GM21717 (cell line): ENCODE data around the gene KIF16B.
A peak's percentile ranks its signal among the peaks of the same experiment; 100 is the strongest.
"Not testable (repeated sequence)": the region's sequence is repeated elsewhere in the genome, so short reads cannot be mapped to it uniquely, and the experiment has no call there.

Experiments used
- ATAC-seq: cut with Tn5 transposase; IDR thresholded peaks from one replicate; pipeline ENCODE4 v1.9.1; 2021; ENCODE audit warnings: mild to moderate bottlenecking, moderate library complexity; ENCODE audit not compliant: unreplicated experiment

The KIF16B gene

DNA sequence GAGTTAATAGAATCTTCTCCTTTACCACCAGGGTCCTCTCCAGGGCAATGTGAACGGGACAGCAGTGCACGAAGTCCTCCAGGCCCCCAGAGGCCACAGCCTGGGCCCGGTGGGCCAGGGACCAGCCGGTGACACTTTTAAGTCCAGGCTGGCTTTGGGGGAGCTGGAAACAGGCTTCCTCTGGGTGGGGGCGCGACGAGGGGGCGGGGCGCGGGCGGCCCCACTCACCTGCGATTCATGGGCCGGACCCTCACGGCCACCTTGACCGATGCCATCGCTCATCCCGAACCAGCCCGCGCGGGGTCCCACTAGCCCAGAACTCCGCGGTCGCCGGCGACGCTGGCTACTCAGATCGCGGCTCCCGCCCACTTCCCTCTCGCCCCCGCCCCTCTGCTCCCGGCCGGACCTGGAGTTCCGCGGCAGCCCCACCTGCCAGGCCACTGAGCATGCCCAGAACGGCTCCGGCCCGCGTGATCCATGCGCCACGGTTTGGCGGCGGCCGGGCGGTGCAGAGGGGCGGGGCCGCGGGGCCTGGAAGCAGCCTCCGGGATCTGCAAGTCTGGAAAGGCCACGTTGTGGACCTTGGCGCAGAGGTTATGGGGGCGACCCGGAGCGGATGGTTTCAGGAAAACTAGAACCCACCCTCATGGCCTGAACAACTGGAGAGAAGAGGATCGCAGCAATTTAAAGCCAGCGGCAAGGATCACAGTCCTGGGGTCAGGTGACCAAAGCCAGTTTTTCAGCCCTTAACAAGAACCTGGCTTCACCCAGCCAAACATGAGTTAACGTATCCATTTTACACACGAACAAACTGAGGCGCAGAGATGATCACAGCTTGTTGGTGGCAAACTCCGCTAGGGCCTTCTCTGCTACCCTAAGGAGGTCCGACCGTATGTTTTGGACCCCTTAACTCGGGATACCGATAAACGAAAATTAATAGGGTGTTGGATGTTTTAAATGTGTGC is at the start of gene KIF16B:
KIF16B (minus strand) TSS at position 448 of the 965 bp plus-strand sequence; CDS start at position 275, 173 bp downstream.
- peak; percentile 86 for ATAC-seq

- no peak for ATAC-seq
These were observed 49.3 kb upstream of the KIF16B start for GRCh38 chr20:16622501-16622900.

GRCh38 chr20:16621435-16622141 is 48.3 kb upstream of the KIF16B start:
- no peak for ATAC-seq

DNA sequence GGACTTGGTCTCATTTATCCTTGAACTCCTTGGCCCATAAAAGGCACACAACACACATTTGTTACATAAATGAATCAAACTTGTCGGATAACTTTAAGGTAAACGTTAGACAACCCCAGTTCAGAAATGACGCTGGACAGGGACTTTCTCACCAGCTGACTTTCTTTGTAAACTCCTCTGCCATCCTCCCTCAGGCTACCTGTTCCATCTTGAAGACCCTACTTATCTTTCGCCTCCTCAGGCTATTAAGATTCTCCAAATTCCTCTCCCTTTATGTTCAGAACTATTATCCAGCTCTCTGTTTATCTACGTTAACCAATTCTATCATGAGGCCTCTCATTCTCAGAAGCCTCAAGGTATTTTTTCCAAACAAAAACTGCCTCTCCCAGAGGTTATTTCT is 47.7 kb upstream of the KIF16B start:
- no peak for ATAC-seq

GRCh38 chr20:16619953-16620352 is 46.7 kb upstream of the KIF16B start:
- ATAC-seq = no peak

- ATAC-seq = no peak
These were observed 43.8 kb upstream of the KIF16B start for GRCh38 chr20:16617056-16617455.

- ATAC-seq = no peak
These were observed 43.1 kb upstream of the KIF16B start for GRCh38 chr20:16616317-16616716.

- no peak for ATAC-seq
These were observed 42.0 kb upstream of the KIF16B start for GRCh38 chr20:16615199-16615598.

- no peak for ATAC-seq
These were observed 40.7 kb upstream of the KIF16B start for GRCh38 chr20:16613954-16614353.

DNA sequence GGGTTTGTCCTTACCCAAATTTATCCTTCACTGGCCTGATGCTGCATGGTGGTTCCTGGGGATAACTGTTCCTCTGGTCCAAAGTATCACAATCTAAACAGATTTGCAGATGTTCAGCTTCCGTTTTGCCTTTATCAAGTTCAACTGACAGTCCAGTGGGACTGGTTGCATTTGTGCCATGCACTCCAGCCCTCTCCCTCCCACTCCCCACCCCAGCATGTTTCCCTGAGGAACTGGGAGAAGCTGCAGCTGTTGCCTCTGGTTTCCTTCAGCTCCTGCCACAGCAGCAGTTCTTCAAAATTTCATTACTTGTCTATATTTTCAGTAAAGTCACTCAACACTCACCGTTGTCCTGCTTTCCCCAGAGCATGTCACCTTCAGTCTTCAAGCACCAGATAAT is 39.5 kb upstream of the KIF16B start:
- no peak for ATAC-seq

- ATAC-seq = no peak
These were observed 38.6 kb upstream of the KIF16B start for GRCh38 chr20:16611817-16612216.

DNA sequence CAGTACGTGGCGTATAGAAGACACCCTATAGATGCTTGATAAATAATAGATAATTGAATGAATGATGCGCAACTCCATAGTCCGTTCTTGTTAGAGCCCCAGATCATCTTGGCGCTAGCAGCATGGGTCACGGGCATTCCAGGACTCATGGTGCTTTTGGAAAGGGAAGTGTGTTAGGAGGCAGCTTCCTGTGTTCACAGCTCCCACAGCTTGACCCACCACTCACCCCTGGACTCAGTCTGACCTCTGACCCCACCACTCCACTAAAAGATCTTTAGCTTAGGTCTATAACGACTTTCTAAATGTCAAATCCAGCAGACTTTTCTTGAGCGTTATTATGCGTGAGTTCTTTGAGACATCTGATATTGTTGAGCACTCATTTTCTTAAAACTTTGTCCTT is 35.8 kb upstream of the KIF16B start:
- ATAC-seq = no peak

- ATAC-seq = no peak
These were observed 35.0 kb upstream of the KIF16B start for GRCh38 chr20:16608277-16608650.

- ATAC-seq = no peak
These were observed 34.4 kb upstream of the KIF16B start for GRCh38 chr20:16607364-16608276.

- no peak for ATAC-seq
These were observed 33.3 kb upstream of the KIF16B start for GRCh38 chr20:16606468-16607070.

GRCh38 chr20:16601047-16601446 is 27.8 kb upstream of the KIF16B start:
- no peak for ATAC-seq

- no peak for ATAC-seq
These were observed 26.0 kb upstream of the KIF16B start for GRCh38 chr20:16599257-16599656.

DNA sequence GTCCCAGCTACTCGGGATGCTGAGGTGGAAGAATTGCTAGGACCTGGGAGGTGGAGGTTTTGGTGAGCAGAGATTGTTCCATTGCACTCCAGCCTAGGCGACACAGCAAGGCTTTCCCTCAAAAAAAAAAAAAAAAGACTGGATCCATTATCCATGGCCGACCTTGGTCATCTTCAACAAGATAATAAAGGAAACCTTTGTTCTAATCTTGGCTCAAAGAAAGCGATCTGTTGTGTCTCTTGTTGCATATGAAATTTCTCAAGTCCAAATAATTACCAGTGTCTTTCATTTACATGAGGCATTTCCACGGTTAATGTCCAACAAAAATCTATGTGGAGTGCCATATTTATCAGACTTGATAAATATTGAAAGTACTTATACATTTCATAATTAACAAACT is 23.7 kb upstream of the KIF16B start:
- no peak for ATAC-seq

- ATAC-seq = not testable (repeated sequence)
These were observed 23.2 kb upstream of the KIF16B start for GRCh38 chr20:16596404-16596803.

DNA sequence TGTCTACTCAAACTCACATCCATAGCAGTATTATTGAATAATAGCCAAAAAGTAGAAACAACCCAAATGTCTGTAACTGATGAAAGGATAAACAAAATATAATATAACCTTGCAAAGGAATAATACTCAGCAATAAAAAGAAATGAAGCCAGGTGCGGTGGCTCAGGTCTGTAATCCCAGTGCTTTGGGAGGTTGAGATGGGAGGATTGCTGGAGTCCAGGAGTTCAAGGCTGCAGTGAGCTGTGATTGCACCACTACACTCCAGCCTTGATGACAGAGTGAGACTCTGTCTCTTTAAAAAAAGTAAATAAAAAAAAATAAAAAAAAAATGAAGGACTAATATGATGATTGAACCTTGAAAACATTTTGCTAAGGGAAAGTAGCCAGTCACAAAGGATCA is 22.1 kb upstream of the KIF16B start:
- no peak for ATAC-seq
